Measurements from ENCODE around the gene MMRN2.

The MMRN2 gene

DNA sequence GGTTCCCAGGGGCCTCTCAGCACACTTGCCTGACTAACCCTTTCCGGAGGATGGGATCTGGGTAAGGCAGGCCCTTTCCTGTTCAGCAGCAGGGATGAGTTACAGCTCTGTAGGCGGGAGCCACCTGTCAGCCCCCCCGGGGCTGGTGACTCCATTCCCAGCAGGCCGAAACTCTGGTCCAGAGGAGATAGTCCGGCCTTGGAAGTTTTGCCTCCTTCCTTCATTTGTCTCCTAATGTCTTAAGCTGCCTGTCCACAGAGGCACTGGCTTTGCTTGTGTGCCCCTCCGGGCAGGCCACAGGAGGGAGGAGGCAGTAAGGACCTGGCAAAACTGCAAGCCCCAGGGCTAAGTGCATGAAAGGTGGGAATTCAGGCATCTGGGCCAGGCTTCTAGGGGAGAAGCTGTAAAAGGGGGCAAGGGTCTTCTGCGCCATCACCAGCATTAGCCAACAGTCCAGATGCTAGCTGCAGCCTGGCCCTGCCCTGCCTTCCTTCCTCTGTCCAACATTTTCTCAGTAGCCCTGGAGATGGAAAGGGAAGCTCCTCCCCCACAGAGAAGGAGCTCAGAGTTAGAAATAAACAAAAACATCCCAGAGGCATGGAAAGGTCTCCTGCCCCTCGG is 12.1 kb upstream of the MMRN2 start:
- no peak for DNase-seq

DNA sequence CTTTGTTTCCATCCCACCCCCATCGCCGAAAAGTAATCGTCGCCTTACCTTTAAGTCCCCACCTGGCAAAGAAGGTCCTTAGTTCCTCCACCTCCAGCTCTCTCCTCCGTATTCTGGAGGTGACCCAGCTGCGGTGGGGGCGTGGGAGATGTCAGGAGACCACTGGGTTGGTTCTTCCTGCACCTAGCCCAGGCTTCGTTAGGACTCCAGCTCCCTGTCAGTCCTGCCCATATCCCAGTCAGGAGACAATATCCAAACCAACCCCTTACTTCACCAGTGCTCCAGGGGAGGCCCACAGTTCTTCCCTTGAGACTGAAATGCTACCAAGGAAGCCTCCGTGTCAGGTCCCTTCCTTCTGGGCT is 11.6 kb upstream of the MMRN2 start:
- DNase-seq, result no peak

DNA sequence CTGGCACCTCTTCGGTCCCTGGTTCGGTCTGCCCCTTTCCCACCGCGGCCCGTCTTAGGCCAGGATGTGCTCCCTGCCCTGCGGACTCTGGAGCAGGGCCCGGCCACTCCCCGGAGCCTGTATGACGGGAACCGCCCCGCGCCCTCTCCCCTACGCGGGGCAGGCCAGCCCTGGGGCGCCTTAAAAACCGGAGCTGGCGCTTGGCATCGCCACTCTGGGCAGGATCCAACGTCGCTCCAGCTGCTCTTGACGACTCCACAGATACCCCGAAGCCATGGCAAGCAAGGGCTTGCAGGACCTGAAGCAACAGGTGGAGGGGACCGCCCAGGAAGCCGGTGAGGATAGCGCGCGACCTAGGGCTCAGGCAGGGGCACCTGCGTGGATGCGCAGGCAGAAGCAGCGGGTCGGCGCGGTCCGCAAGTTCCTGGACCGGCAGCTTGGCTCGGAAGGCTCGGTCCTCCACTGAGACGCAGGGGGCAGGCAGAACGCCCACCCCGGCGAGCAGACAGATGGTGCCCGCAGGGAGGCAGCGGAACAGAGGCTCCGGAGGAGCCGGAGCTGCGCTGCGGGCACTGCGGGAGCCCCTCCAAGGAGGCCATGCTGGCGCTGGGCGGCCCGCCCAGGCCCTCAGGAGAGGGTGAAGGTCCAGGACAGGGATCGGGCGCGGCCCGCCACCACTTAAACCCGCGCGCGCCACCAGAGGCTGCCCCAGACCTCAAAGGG is 11.0 kb upstream of the MMRN2 start, which contains the start of gene ADIRF:
Gene ADIRF (plus strand): TSS at position 212 of the 723 bp plus-strand sequence. CDS start 63 bp downstream, at position 275.
- peak; percentile 16 for DNase-seq

DNA sequence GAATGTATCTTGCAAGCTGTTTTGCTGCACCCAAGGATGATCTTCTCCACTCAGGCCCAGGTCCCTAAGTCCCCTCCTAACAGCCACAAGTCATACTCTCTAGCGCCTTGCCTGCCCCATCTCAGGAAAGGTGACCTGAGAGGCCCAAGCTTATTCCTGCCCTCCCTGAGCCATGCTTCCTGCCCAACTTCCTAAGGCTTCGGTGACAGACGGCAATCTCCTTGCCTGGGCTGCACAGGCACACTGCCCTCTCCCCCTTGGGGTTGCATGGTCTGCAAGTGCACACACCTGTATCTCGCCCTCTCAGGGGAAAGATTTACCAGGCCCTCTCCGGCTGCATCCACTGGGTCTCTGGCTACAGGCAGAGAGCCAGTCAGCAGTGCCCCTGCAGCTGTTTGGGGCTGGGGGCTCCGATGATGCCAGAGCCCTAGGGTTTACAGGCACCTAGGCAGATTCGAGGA is 10.1 kb upstream of the MMRN2 start:
- DNase-seq, result no peak

DNA sequence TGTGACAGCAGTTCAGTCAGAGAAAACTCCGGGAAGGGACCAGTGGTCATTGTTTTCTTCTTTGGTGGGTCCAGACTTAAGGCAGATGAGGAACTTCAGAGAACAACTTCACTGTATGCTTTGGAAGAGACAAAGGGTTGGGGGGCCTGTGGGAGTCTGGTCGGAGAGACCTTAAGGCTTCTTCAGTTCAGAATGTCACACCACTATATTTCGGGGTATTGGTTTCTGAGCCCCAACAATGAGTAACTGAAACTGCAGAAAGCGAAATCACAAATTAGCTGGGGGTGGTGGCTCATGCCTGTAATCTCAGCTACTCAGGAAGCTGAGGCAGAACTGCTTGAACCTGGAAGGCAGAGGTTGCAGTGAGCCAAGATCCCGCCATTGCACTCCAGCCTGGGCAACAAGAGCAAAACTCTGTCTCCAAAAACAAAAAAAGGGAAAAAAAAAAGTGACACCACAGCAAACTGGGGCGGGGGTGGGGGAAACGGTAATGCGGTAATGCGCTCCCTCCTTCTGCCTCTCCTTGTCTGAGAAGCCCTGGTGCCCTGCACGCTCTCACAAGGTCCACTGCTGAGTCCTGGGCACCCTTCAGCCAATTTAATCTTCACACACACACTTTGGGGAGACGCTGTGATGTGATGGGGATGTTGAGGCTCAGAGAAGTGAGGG is 8.7 kb upstream of the MMRN2 start:
- DNase-seq, result no peak

DNA sequence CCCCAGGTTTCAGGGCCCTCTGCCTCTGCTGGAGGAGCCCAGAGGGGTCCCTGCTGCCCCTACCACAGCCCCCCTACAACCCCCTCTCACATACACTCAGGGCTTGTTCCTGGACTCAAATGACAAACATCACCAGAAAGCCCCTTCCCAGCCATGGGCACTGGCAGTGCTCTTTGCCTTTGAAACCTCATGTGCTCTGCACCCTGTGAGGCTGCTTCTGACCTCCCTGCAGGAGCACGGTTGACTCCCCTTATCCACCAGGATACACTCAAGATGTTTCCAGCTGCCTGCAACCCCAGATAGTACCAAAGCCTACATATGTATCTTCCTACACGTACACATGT is 7.4 kb upstream of the MMRN2 start:
- DNase-seq, result no peak

DNA sequence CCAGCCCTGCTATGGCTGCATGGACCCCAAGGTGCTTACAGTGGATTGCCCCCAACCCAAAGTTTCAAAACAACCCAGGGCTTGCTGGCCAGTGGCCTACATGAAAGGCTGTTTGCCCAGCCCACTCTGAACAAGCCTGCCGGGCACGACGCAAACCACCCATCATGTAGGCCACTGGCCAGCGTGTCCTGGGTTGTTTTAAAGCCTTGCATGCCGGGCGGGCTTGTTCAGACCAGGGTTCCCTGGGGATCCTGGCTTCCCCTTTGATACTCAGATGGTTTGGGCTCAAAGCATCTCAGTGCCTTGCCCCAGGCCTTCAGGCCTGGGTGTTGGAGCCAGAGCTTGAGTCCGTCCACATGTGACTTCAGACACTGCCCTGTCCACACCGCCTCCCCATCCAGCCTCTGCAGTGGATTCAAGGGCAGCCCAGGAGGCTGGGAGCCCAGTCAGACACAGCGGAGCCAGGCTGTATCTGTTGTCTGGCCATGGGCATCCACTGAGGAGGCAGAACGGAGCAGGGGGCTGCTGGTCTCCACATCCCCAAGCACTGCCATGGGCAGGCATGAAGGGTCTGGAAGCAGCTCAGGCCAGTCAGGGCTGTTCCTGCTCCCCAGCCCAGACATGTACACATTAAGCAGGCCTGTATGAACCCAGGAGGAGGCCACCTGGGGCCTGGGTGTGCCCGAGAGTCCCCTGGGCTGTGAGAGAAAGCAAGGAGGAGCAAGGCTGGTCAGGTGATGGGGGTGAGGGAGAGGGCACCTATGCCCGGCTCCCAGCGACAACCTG is 6.8 kb upstream of the MMRN2 start:
- no peak for DNase-seq

DNA sequence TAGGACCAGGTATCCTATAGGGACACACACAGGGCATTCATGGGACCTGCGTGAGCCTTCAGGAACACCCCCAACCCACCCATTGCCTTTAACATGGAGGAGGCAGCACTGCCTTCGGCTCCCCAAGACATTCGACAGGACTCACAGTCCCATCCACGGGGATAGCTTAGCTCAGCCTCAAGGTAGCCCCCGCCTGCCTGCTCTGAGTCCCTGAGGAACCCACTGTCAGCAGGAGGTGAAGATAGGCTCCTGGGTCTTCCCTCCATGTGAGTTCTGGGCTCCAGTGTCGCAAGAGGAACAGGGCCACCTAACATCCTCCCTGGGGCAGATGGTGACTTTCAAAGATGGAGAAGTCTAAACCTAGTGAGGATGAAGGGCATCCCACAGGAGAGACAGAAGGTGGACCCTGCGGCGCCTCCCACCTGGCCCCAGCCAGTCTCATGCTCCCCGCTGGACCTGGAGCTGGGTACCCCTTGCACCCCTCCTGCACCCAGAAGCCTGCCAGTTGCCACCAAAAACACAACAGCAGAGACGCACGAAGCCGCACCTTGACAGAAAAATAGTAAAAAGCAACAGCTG is 6.0 kb upstream of the MMRN2 start:
- DNase-seq, result no peak

DNA sequence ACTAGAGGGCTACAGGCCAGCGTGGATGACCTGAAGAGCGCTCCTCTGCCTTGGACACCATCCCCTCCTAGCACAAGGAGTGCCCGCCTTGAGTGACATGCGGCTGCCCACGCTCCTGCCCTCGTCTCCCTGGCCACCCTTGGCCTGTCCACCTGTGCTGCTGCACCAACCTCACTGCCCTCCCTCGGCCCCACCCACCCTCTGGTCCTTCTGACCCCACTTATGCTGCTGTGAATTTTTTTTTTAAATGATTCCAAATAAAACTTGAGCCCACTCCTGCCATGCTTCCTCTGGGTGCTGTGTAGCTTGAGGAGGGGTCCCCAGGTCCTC is 5.5 kb upstream of the MMRN2 start:
- no peak for DNase-seq

DNA sequence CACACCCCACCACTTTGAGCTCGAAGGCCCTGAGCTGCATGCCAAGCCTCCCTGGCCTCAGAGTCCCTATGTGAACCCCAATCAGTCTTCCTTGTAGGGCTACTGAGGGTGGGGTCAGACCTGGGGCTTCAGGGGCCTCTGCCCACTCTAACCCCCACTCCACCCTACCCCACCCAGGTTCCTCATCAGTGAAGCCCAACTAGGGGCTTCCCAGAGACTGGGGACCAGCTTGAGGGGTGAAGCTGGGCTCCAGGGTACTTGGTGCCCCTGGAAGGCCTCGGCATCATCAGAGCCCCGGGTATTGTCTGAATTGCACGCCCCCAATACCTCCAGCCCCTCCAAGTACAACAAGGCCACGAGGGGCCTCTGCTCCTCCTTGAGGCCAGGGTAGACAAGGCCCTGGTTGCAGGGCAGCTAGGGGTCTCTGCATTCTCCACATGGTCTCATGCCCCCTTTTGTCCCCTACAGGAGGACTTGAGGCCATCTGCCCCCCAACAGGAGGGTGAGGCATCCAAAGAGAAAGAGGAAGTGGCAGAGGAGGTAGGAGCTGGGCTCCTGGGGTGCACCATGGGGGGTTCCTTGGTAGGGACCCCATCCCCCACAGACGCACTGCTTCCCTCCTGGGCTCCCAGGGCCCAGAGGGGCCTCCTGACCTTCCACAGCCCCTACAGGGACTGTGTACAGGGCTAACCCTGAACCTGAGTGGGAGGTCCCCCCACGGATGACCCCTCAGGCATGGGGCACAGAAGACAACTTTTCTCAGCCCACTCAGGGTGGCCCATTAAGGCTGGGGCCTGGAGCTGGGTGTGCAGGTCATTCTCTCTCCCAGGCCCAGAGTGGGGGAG is 4.9 kb upstream of the MMRN2 start:
- DNase-seq, result no peak

DNA sequence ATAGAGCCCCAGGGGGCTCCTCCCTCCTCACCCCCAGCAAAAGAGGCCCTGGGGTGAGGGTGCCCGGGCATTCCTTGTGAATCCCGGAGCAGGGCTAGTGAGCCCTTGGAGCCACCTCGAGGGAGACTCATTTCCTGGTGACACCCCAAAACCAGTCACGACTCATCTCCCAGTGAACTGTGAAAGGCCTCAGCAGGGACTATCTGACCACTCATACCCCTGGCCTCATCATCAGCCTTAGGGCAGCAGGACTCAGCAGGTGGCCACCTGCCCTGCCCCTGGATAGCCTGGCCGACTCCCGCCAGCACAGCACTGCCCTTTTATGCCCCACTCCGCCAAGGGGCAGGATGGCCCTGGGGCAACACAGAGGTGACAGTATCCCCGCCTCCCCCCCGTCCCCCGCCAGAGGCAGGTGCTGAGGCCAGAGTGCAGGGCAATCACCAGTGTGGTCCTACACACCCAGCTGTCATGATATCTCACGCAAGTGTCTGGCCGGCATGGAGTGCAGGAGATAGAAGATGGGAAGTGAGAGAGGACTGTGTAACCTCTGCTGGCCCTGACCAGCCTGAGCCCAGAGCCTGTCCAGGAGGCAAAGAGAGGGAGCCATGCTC is 4.2 kb upstream of the MMRN2 start:
- DNase-seq, result no peak

DNA sequence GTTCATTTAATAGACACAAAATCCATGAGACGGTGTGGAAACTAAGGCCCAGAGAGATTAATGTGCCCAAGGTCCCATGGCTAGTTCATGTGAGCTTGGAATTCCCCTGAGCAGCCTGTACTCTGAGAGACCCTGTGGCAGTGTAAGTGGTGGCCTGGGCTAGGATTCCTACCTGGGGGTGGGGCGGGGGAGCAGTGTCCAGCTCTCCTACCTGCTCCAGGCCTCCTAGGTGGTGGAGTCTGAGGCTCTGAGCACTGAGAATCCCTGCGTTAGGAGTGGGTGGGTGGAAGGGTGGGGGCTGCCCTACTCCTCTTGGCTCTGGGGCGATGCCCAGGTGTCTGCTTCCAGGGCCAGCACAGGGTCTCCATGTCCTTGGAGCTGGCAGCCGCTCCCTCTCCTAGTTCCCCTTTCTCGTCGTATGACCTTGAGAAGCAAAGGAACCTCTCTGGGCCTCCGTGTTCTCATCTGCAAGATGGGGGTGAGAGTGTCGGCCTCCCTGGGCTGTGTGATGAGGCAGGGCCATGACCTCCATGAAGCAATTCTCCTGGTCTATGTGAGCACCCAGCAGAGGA is 3.5 kb upstream of the MMRN2 start:
- DNase-seq, result no peak

DNA sequence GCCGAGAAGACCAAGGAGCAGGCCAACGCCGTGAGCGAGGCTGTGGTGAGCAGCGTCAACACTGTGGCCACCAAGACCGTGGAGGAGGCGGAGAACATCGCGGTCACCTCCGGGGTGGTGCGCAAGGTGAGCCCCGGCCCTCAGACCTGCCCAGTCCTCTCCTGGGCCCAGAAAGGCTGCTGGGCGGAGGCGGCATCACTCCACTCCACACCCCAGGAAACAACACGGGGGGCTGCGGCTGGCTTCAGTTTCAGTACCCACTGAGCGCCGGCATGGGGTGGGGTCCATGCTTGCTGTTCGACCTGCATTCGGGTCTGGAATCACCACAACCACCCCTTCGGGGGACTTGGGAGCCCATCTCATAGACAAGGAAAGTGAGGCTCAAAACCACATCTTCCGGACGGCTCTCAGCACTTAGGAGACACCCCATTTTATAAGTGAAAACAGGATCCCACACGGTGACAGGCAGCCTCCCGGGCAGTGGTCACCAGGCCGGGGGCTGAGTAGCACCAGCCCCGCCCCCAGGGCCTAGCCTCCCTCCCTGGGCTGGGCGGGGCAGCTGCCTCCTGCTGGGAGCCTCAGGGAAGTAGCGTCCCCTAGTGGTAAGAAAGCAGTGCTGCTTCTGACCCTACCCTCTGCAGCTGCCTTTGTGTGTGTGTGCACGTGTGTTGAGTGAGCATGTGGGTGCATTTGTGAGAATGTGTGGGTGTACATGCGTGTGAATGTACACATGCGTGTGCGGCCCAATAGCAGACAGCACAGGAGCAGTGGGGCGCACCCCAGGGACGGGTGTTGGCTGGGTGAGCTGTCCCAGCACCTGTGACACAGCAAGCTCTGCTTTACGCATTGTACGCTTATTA is 2.8 kb upstream of the MMRN2 start:
- no peak for DNase-seq

DNA sequence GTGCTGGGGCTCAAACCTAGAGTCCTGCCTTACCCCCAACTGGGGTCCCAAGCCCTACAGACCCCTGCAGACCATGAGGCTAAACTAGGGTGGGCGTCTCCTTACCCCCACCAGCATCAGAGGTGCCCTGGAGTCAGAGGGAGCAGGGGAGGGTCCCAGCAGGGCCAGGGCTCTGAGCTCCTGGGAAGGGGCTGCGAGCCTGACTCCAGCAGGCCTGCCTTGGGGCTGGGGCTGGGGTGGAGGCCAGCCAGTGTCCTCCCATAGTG is 2.3 kb upstream of the MMRN2 start:
- DNase-seq, result no peak

DNA sequence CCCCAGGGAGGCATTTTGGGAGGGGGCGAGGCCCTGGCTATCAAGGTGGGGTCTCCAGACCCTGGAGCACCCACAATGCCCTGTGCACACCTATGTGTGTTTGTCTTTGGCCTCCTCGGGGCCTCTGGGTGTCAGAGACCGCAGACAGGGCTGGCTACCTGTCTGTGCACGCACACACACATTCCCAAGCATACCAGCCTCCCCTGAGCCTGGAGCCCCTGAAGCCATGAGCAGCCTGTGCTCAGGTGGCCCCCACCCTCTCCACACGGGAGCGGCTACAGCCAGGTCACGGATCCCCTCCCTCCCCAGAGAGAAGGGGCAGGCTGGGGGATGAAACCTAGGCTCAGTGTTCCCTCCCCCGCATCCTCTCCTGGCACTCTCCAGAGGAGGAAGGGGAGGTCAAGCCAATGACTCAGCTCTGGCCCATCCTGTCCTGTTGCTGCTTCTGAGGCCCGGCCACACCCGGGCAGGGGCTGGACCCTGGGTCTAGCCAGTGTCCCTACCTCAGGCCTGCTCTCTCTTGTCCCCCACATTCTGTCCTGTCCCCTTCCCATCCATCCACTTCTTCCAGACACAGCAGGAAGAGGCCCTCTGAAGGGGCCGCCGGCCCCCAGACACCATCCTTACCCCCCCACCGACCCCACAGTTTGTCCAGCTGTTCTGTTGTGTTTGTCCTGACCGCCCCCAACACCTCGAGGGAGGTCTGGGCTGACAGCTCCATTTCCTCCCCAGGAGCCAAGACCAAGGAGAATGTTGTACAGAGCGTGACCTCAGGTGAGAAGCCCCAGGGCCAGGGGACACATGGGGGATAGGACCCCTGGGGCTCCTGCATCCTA is 1.7 kb upstream of the MMRN2 start:
- no peak for DNase-seq

DNA sequence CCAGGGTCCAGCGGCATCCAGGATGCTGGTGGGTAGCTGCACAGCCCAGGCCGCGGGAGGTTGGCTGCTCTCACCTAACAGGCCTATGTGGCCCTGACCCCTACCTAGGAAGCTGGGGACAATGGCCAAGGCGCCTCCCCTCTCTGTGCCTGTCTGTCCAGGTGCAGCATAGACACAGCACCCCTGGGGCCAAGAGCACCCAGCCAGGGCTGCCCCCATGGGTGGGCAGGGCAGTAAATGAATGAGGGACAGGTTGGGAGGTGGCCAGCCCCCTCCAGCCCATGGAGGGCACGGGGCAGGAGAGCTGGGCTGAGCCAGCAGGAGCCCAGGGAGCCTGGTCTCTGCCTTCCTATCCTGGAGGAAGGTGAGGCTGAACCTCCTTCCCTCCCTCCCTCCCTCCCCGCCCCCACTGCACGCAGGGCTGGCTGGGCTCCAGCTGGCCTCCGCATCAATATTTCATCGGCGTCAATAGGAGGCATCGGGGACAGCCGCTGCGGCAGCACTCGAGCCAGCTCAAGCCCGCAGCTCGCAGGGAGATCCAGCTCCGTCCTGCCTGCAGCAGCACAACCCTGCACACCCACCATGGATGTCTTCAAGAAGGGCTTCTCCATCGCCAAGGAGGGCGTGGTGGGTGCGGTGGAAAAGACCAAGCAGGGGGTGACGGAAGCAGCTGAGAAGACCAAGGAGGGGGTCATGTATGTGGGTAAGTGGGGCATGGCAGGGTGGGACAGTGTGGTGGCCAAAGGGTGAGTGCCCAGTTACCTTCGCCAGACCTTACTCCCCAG is 893 bp upstream of the MMRN2 start, which contains the start of gene SNCG:
Gene SNCG (plus strand): TSS at position 484 of the 785 bp plus-strand sequence. CDS start 99 bp downstream, at position 583.
- DNase-seq, result no peak

DNA sequence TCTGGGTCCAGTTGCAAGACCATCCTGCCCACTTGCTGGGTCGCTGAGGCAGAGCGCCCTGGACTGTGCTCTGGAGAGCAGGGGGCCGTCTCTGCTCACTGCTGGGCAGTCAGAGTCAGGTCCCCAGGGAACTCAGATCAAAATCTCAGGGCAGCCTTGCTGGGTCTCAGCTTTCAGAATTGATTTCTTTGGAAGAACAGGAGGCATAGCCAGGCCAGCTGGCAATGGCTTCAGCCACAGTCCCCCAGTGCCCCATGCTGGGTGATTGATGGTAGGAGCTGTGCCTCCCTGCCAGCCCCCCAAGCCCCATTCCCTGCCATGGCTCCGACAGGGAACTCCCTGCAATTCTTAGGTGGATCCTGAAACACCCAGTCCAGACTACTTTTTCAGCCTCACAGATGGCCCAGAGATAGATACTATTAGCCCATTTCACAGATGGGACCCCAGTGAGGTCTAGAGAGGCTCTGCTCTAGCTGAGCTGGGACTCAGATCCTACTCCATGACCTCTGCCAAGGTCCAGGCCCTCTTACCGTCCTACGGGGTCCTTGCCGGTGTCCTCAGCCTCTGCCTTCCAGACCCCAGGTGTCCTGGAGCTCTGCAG is 467 bp downstream of the MMRN2 start:
- DNase-seq, result no peak

DNA sequence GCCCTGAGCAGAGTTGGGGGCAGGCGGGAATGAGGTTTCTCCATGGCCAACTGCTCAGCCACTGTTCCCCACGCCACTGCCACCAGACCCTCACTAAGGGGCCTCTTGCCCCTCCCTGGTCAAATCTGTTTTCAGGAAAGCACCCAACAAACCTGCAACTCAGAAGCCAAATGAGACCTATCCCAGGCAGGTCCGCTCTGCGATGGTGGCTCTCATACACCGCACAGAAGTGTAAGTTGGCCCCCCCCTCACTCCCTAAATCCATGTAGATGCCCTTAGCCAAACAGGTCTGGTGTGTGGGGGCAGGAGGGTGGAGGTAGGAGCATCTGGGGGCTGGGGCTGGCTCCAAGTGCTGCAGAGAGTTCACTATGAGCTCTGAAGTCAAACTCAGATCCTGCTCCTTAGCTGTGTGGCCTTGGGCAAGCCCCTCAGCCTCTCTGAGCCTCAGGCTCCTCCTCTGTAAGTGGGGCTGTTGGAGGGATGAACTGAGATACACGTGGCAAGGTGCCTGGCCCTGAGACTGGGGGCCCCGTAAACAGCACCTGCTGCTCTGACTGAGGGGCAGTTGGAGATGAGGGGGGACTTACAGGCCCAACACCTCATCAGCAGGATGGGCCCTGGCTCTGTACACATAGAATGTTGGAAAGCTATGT is 1.1 kb downstream of the MMRN2 start:
- no peak for DNase-seq
